DMS 273 treated with DMSO at 0.1 percent for 48 hours (cell line): ENCODE results near the gene ACAT2.
A peak's percentile ranks its signal among the peaks of the same experiment; 100 is the strongest.
"Not testable (repeated sequence)": the region's sequence is repeated elsewhere in the genome, so short reads cannot be mapped to it uniquely, and the experiment has no call there.

ENCODE experiments used
- DNase-seq: peaks from one replicate; lab custom pipeline; 2025; lab: John Stamatoyannopoulos, UW

Gene ACAT2

GRCh38 chr6:159761873-159762680, at the start of gene ACAT2:
Gene ACAT2 (plus strand): TSS chr6:159762045. CDS start chr6:159762088, 43 bp downstream.
- DNase-seq, result peak; percentile 88

DNA sequence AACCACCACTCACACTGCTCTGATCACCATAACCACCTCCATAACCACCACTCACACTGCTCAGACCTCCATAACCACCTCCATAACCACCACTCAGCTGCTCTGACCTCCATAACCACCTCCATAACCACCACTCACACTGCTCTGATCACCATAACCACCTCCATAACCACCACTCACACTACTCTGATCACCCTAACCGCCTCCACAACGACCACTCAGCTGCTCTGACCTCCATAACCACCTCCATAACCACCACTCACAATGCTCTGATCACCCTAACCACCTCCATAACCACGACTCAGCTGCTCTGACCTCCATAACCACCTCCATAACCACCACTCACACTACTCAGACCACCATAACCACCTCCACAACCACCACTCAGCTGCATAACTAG, 49.5 kb upstream of the ACAT2 start:
- DNase-seq, result not testable (repeated sequence)

- DNase-seq, result no peak
Observed at GRCh38 chr6:159713984-159714383, 47.9 kb upstream of the ACAT2 start.

DNA sequence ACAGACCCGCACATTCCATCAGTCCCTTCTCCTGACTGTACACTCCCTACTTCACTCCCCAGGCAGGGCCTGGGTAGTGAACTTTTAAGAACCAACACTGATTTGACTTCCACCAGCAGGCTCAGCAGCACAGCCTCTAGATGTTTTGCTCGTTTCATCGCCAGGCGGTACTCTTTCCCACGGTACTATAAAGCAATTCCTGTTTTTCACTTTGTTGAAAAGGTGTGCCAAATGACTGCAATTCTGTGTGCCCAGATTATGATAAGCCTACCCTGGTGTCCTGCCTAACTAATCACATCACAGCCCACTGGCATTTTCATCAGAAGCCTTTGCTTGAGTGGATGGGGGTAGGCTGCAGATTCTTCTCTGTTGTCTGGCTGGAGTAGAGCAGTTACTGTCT, 47.4 kb upstream of the ACAT2 start:
- no peak for DNase-seq

DNA sequence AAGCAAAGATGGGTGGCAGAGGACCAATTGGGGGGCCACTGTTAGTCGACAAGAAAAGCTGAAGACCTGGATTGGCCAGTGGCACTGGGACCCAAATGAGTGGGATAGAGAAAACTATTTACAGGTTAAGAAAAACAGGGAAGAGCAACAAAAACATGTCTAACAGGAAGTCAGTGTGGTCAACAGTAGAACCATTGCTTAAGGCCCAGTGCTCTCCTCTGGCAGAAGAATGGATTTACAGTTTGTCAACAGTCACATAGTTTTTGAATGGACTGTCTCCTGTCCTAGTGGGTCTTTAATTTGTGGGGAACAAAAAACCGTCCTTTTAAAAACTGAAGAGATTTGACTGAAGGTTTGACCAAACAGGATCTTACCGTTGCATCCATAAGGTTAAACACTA, 46.7 kb upstream of the ACAT2 start:
- no peak for DNase-seq

- DNase-seq, result no peak
Observed at GRCh38 chr6:159715605-159716004, 46.2 kb upstream of the ACAT2 start.

- peak; percentile 42 for DNase-seq
Observed at GRCh38 chr6:159716247-159717096, 45.4 kb upstream of the ACAT2 start.

GRCh38 chr6:159718634-159719033, 43.2 kb upstream of the ACAT2 start:
- no peak for DNase-seq

GRCh38 chr6:159719287-159719686, 42.6 kb upstream of the ACAT2 start:
- no peak for DNase-seq

DNA sequence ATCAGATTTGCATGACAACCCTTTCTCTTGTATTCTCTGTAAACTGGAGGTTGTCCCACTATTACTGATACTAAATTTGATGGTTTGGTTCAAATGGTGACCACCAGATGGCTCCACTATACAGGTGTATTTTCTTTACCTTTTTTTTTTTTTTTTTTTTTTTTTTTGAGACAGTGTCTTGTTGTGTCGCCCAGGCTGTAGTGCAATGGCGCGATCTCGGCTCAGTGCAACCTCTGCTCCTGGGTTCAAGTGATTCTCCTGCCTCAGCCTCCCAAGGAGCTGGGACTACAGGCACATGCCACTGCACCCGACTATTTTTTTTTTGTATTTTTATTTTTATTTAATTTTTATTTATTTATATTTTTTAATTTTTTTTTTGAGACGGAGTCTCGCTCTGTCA, 41.1 kb upstream of the ACAT2 start:
- DNase-seq, result no peak

GRCh38 chr6:159721981-159722380, 39.9 kb upstream of the ACAT2 start:
- DNase-seq, result not testable (repeated sequence)

DNA sequence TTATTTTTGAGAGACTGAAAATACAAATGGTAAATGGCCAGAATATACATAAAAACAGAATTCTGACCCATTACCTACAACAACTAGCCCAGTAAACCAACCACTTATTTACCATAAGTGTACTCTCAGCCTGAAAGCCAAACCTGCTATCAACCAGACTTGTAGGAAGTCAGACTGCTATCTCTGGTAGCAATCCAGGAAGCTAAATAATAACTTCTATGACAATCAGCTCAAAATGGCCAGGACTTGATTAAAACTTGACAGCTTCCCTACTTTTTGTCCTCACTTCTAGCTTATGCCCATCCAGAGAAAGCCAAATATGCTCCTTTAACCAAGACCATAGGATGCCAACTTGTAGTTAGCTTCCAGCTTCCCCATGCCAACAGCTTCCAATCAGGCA, 39.2 kb upstream of the ACAT2 start:
- DNase-seq, result no peak

DNA sequence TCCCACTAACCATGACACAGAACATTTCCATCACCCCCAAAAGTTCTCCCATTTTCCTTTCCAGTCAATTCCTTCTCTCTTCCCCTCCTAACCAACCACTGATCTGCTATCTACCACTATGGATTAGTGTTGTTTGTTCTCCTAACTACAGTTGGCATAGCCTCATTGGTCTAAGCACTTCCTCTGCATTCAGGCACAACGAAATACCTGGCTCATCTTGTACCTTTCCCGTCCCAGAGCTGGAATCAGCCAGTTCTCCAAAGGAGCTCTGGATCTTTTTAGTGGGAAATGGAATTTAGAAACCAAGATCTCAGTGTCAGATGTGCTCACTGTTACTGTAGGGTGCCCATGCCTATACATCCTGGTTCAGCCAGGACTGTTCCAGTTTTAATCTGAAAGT, 38.6 kb upstream of the ACAT2 start:
- no peak for DNase-seq

- DNase-seq, result no peak
Observed at GRCh38 chr6:159724778-159725177, 37.1 kb upstream of the ACAT2 start.

DNA sequence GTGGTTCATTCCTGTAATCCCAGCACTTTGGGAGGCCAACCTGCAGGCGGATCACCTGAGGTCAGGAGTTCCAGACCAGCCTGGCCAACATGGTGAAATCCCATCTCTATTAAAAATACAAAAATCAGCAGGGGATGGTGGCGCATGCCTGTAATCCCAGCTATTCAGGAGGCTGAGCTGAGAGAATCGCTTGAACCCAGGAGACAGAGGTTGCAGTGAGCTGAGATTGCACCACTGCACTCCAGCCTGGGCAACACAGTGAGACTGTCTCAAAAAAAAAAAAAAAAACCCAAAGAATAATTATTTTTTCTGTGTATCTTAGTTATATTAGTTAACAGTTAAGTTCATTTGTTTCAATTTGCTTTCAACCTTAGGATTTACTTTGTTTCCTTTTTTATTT, 36.6 kb upstream of the ACAT2 start:
- DNase-seq, result not testable (repeated sequence)

- DNase-seq, result no peak
Observed at GRCh38 chr6:159726255-159726917, 35.5 kb upstream of the ACAT2 start.

DNA sequence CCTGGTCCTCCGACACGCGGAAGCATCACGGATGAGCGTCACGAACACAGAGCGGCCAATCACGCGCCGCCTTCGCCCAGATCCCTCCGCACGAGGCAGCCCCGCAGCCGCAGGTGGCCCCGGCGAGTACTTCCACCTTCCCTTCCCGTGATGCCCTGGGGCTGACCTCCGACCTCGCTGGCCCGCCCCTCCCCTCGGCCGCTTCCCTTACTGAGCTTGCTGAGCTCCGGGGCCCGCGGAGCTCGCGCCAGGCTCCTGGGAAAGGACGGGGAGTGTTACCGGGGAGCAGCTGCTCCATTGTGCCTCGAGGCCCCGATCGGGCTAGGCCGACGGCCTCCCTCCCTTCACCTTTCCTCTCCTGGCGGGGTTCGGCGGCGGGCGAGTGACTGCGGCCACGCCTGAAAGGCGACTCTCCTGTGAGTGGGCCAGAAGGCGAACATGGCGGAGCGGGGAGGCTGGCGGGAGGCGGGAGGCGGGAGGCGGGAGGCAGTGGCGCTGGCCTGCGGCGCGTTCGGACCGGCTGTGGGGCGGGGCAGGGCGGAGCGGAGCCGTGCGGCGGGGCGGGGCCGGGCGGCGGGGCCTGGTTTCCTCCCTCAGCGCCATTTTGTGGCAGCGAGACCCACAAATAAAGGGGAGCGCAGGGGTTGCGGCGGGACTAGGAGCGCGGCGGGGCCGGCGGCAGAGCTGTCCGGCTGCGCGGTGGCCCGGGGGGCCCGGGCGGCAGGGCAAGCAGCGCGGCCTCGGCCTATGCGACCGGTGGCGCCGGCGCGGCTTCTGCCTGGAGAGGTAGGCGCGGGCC, 34.7 kb upstream of the ACAT2 start, which contains the start of gene WTAP:
TSS of gene WTAP (plus strand) at position 589 of the 799 bp plus-strand sequence. CDS start 8,760 bp downstream, outside the sequence.
- peak; percentile 90 for DNase-seq

GRCh38 chr6:159727717-159728445, 34.0 kb upstream of the ACAT2 start:
- no peak for DNase-seq

DNA sequence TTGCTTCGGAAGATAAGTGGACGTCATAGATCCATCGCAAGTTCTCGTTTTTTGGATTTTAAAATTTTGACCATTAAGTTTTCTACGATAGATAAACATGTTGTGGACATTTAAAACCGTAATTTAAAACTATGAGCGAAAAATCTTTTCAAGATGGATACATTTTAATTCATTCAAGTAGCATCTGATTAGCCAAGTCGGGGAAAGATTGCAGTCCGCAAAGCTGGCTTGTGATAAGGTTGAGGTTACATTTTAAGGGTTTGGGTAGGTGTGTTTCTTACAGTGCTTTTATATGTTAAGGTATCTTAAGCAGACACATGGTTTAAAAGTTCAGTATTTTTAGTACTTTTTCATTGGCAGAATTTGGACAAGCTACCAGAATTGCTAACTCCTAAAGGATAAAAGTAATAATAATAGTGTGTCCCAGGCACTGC, 33.3 kb upstream of the ACAT2 start:
- no peak for DNase-seq

DNA sequence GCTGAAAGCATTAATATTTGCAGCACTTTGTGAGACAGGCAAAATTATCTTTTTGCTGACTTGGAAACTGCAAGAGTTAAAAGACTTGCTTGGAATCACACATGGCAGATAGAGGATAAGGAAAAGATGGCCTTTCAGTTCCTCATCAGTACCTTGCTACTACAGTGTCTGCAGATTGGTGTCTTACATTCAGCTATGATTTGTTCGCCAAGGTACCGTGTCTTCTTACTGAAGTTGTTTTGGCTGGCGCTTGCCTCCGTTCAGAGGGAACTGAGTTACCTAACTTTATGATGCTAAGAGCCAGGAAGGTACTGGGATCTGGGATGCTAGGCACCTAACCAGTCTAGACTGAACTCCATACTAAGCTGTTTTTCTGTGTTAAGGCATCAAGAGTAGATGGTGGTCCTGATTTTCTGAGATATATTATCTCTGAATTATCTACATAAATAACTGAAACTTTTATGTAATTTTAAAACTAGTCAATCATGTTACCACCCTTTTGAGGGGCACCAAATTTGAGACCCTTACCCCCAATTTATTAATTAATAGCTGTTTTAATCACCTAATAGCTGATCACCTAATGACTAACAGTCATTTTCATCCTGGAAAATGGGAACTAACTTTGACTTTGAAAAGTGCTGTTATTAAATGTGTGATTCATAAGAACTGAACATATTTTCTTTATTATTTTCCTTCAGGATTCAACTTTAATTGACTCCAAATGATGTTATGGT, 32.1 kb upstream of the ACAT2 start:
- no peak for DNase-seq
